Subcutaneous abdominal adipose tissue (tissue), 5 donors: ENCODE results near the gene DAG1.

Experiments used
- H3K27ac ChIP-seq: one replicate; pipeline ENCODE4 v1.7.0; 2013; ENCODE audit warnings: low read depth, mild to moderate bottlenecking, inconsistent platforms, low read length, moderate library complexity
- H3K27me3 ChIP-seq, 5 donors: one replicate each; pipeline ENCODE4 v1.7.0; 2013; ENCODE audit warnings: low read length in 5 of 5, inconsistent platforms in 1 of 5; ENCODE audit not compliant: control insufficient read depth in 5 of 5, insufficient read depth in 4 of 5
- H3K36me3 ChIP-seq, 5 donors: one replicate each; pipeline ENCODE4 v1.7.0; 2013; ENCODE audit warnings: low read length in 5 of 5; ENCODE audit not compliant: control insufficient read depth in 5 of 5, insufficient read depth in 5 of 5
- H3K4me1 ChIP-seq, 5 donors: one replicate each; pipeline ENCODE4 v1.7.0; 2013; ENCODE audit warnings: low read length in 5 of 5, mild to moderate bottlenecking in 3 of 5, moderate library complexity in 1 of 5; ENCODE audit not compliant: control insufficient read depth in 5 of 5, insufficient read depth in 5 of 5
- H3K4me3 ChIP-seq, 5 donors: one replicate each; pipeline ENCODE4 v1.7.0; 2013; ENCODE audit warnings: low read length in 5 of 5, low read depth in 1 of 5
- H3K9ac ChIP-seq, 5 donors: one replicate each; pipeline ENCODE4 v1.7.0; 2013; ENCODE audit warnings: low read length in 5 of 5, mild to moderate bottlenecking in 4 of 5, moderate library complexity in 3 of 5
- H3K9me3 ChIP-seq, 5 donors: one replicate each; pipeline ENCODE4 v1.7.0; 2013; ENCODE audit warnings: low read length in 5 of 5; ENCODE audit not compliant: control insufficient read depth in 5 of 5
- donor health status: healthy.
- donor health status: healthy.
- donor health status: healthy.
- donor health status: healthy.
- donor health status: healthy.

Gene DAG1

DNA sequence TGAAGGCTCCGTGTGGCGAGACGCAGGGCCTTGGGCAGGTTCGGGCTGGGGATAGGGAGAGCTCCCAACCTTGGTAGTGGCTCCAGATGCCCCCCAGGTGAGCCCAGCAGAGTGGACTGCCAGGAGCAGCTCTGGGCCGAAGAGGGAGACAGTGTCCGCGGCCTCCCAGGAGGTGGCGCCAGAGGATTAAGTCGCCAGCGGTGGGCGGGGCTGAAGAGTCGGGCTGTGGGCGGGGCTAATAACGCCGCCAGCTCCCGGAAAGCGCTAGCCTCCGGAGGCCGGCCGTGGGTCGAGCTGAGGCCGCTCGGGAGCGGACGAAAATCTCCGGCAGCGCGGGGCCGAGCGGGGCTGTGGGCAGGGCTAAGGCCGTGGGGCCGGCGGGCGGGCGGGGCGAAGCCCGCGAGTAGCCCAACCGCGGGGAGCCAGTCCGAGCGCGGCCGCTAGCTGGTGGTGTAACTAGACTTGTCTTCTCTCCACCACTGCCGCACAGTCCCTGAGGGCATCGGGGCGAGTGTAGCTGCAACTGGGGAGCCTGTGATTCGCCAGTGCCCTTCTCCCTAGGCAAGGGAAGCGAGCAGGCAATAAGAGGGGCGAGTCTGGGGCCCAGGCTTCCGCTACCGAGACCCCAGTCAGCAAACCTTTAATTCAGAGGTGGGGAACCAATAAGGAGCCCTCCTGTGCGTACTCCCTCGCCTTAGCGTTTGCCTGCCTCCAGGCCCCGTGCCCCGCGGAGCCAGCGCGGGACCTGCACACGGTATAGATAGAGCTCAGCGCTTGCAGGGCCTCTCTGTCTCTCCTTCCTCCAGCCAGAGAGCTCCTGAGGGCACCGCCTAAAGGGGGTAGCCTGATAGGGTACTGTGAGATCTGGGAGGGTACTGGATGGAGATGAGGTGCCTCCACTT is 69.8 kb downstream of the DAG1 start:
- peak overlapping the region; percentile 41 for H3K27ac ChIP-seq
- H3K27me3 ChIP-seq = peaks cover 0 to 4% (median 0%) of the 10 kb centered on the region in 5 donors
- H3K4me3 ChIP-seq = peak overlapping the region; percentile 73 to 81 (median 77)
- H3K9ac ChIP-seq = peak overlapping the region in 4 of 5 donors; percentile 61 to 81 (median 76)
- H3K36me3 ChIP-seq = no peaks in the 10 kb centered on the region
- no peaks in the 10 kb centered on the region for H3K9me3 ChIP-seq
- peaks cover 3 to 23% (median 12%) of the 10 kb centered on the region in 5 donors for H3K4me1 ChIP-seq

GRCh38 chr3:49552087-49552486 is 82.0 kb downstream of the DAG1 start:
- Histone ChIP-seq H3K36me3 (no peaks in the 10 kb centered on the region), H3K4me1 (peaks cover 12 to 25% (median 18%) of the 10 kb centered on the region in 5 donors), H3K9me3 (no peaks in the 10 kb centered on the region), H3K4me3 (no peak overlapping the region), H3K27ac (no peak overlapping the region), H3K27me3 (peaks cover 0 to 12% (median 0%) of the 10 kb centered on the region in 5 donors), H3K9ac (no peak overlapping the region)

- peak overlapping the region in 1 of 5 donors; percentile 79 for H3K9ac ChIP-seq
- peaks cover 12 to 25% (median 18%) of the 10 kb centered on the region in 5 donors for H3K4me1 ChIP-seq
- no peaks in the 10 kb centered on the region for H3K9me3 ChIP-seq
- H3K4me3 ChIP-seq = peak overlapping the region; percentile 67 to 91 (median 80)
- no peaks in the 10 kb centered on the region for H3K36me3 ChIP-seq
- H3K27me3 ChIP-seq = peaks cover 0 to 2% (median 0%) of the 10 kb centered on the region in 5 donors
- H3K27ac ChIP-seq = no peak overlapping the region
Measured at GRCh38 chr3:49553324-49553691, 83.2 kb downstream of the DAG1 start.

DNA sequence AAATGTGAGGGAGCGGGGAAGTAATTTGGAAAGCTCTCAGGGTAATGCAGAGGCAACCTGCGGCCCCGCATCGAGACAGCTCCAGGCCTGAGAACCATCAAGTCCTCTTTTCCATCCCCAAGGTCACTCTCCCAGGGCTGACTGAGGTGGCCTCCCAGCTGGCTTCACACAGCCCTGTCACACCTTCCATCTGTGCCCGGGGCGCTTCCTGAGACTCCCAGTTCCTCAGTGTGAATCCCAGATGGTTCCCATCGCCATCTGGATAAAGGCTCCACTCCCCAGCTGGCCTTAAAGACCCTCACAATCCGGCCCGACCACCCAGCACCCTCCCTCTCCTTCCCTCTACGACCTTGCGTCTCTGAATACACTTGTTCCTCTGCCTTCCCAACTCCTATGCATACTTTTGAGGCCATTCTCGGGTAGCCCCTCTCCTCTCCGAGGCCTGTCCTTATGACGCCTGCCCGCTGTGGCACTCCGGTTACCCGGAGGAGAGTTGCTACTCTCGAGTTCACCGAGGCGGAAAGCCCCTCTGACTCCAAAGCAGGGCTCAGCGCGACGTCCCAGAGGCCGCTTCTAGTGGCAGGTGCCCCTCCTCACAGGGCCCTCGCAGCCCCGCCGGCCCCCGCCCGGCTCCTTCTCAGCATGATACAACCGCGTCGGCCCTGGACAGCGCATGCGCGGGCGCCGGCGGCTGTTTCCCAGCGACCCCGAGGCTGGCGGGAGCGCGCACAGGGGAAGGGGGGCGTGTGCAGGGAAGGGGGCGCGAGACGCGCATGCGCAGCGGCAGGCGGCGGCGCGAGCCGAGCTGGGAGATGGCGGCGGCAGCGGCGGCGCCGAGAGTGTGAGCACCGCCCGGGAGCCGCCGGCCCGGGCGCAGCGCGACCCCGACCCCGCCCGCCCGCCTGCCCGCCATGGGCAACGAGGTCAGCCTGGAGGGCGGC is 83.9 kb downstream of the DAG1 start, which contains the start of gene BSN:
Gene BSN (plus strand): TSS at position 786 of the 941 bp plus-strand sequence. CDS start 126 bp downstream, at position 912.
- Histone ChIP-seq H3K4me1 (peaks cover 12 to 25% (median 18%) of the 10 kb centered on the region in 5 donors), H3K36me3 (no peaks in the 10 kb centered on the region), H3K27me3 (no peaks in the 10 kb centered on the region), H3K9ac (peak within 1 kb of the TSS in 4 of 5 donors; percentile 34 to 79 (median 60)), H3K9me3 (no peaks in the 10 kb centered on the region), H3K4me3 (peak within 1 kb of the TSS; percentile 67 to 91 (median 80)), H3K27ac (no peak within 1 kb of the TSS)

DNA sequence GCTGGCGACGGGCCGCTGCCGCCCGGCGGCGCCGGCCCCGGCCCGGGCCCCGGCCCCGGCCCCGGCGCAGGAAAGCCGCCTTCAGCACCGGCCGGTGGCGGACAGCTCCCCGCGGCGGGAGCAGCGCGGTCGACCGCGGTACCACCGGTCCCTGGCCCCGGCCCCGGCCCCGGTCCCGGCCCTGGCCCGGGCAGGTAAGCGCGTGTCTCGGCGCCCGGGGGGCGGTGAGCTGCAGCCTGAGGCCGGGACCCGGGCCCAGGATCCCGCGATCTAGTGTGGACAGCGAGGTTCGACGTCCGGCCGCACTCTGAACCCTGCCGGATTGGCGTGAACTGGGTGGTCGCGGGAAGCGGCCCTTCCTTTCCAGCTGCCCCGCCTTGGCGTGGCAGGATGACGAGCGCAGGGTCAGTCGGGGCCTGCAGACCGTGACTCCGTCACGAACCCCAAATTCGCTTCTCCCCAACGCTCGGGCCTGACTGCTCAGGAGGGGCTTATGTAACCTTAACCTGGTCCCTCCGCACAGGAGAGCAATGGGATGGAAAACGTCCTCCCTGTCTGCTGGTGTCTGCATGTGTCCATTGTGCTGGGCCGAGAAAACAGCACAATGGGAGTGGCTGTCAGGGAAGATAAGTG is 84.7 kb downstream of the DAG1 start:
- no peaks in the 10 kb centered on the region for H3K36me3 ChIP-seq
- H3K4me1 ChIP-seq = peaks cover 12 to 25% (median 18%) of the 10 kb centered on the region in 5 donors
- no peaks in the 10 kb centered on the region for H3K9me3 ChIP-seq
- H3K27me3 ChIP-seq = no peaks in the 10 kb centered on the region
- H3K9ac ChIP-seq = no peak overlapping the region
- H3K4me3 ChIP-seq = peak overlapping the region; percentile 0 to 78 (median 53)
- no peak overlapping the region for H3K27ac ChIP-seq

- H3K9me3 ChIP-seq = no peaks in the 10 kb centered on the region
- peaks cover 0 to 6% (median 0%) of the 10 kb centered on the region in 5 donors for H3K27me3 ChIP-seq
- no peak overlapping the region for H3K27ac ChIP-seq
- peaks cover 12 to 18% (median 17%) of the 10 kb centered on the region in 5 donors for H3K4me1 ChIP-seq
- no peaks in the 10 kb centered on the region for H3K36me3 ChIP-seq
- no peak overlapping the region for H3K4me3 ChIP-seq
- no peak overlapping the region for H3K9ac ChIP-seq
Measured at GRCh38 chr3:49556500-49557275, 86.6 kb downstream of the DAG1 start.

GRCh38 chr3:49563040-49563578 is 93.0 kb downstream of the DAG1 start:
- H3K27ac ChIP-seq = no peak overlapping the region
- no peak overlapping the region for H3K9ac ChIP-seq
- H3K4me3 ChIP-seq = no peak overlapping the region

GRCh38 chr3:49563766-49564165 is 93.7 kb downstream of the DAG1 start:
- Histone ChIP-seq H3K27ac (no peak overlapping the region), H3K27me3 (peaks cover 0 to 6% (median 0%) of the 10 kb centered on the region in 5 donors), H3K9me3 (no peaks in the 10 kb centered on the region), H3K4me1 (no peaks in the 10 kb centered on the region), H3K36me3 (no peaks in the 10 kb centered on the region), H3K4me3 (no peak overlapping the region), H3K9ac (no peak overlapping the region)

More at GRCh38 chr3:49563040-49563578, 93.0 kb downstream of the DAG1 start:
- Histone ChIP-seq H3K9me3 (no peaks in the 10 kb centered on the region), H3K36me3 (no peaks in the 10 kb centered on the region), H3K4me1 (no peaks in the 10 kb centered on the region), H3K27me3 (peaks cover 0 to 6% (median 0%) of the 10 kb centered on the region in 5 donors)

DNA sequence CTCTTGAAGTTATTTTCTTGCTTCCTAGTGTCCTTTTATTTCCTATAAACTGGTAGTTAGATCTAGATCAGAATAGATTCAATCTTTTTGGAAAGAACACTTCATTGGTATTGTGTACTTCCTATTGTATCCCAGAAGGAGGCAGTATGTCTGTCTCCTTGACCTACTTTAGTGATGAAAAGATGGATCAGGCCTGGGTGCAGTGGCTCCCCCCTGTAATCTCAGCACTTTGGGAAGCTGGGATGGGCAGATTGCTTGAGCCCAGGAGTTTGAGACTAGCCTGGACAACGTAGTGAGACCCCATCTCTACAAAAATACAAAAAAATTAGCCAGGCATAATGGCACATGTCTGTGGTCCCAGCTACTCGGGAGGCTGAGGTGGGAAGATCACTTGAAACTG is 96.2 kb downstream of the DAG1 start:
- Histone ChIP-seq H3K36me3 (no peaks in the 10 kb centered on the region), H3K4me1 (no peaks in the 10 kb centered on the region), H3K9ac (no peak overlapping the region), H3K27me3 (peaks cover 0 to 2% (median 0%) of the 10 kb centered on the region in 5 donors), H3K27ac (no peak overlapping the region), H3K4me3 (no peak overlapping the region), H3K9me3 (no peaks in the 10 kb centered on the region)
